HG02642 (cell line): ENCODE data around the gene UBL7.

ENCODE experiments used
- ATAC-seq: cut with Tn5 transposase; IDR thresholded peaks from one replicate; pipeline ENCODE4 v1.9.1; 2021; ENCODE audit warnings: mild to moderate bottlenecking; ENCODE audit not compliant: unreplicated experiment, poor library complexity

Gene UBL7

GRCh38 chr15:74413350-74414080, 47.4 kb downstream of the UBL7 start:
- no peak for ATAC-seq

GRCh38 chr15:74412159-74412558, 48.8 kb downstream of the UBL7 start:
- ATAC-seq: no peak

GRCh38 chr15:74411686-74412085, 49.3 kb downstream of the UBL7 start:
- no peak for ATAC-seq

GRCh38 chr15:74410502-74410901, 50.5 kb downstream of the UBL7 start:
- ATAC-seq: no peak

GRCh38 chr15:74409225-74409624, 51.7 kb downstream of the UBL7 start:
- ATAC-seq: no peak

GRCh38 chr15:74408815-74409214, 52.1 kb downstream of the UBL7 start:
- ATAC-seq: no peak

- ATAC-seq: no peak
These were observed 52.6 kb downstream of the UBL7 start for GRCh38 chr15:74408385-74408784.

- ATAC-seq: no peak
These were observed 53.8 kb downstream of the UBL7 start for GRCh38 chr15:74406992-74407705.

- no peak for ATAC-seq
These were observed 54.4 kb downstream of the UBL7 start for GRCh38 chr15:74406517-74406916.

- no peak for ATAC-seq
These were observed 55.1 kb downstream of the UBL7 start for GRCh38 chr15:74405823-74406222.

- peak; percentile 32 for ATAC-seq
These were observed 56.9 kb downstream of the UBL7 start for GRCh38 chr15:74403991-74404563.

- peak; percentile 22 for ATAC-seq
These were observed 57.4 kb downstream of the UBL7 start for GRCh38 chr15:74403588-74403919.

- ATAC-seq: peak; percentile 35
These were observed 57.9 kb downstream of the UBL7 start for GRCh38 chr15:74402873-74403587.

GRCh38 chr15:74402337-74402841, 58.6 kb downstream of the UBL7 start:
- no peak for ATAC-seq

GRCh38 chr15:74400915-74401757, 59.8 kb downstream of the UBL7 start:
- no peak for ATAC-seq

GRCh38 chr15:74400313-74400860, 60.6 kb downstream of the UBL7 start:
- ATAC-seq: no peak

GRCh38 chr15:74399511-74400312, 61.2 kb downstream of the UBL7 start:
- ATAC-seq: no peak

GRCh38 chr15:74399100-74399499, 61.9 kb downstream of the UBL7 start:
- ATAC-seq: no peak

GRCh38 chr15:74398183-74398582, 62.8 kb downstream of the UBL7 start:
- ATAC-seq: no peak
